ENCODE results near the gene KANSL1L. TPM values are rescaled to one million over a fixed set of nuclear protein-coding genes. Genes with fewer than 3 reads are reported as not detected.

Gene KANSL1L
- total RNA-seq, 2 donors from 2014 or later = 36.1 to 40.3 TPM

DNA sequence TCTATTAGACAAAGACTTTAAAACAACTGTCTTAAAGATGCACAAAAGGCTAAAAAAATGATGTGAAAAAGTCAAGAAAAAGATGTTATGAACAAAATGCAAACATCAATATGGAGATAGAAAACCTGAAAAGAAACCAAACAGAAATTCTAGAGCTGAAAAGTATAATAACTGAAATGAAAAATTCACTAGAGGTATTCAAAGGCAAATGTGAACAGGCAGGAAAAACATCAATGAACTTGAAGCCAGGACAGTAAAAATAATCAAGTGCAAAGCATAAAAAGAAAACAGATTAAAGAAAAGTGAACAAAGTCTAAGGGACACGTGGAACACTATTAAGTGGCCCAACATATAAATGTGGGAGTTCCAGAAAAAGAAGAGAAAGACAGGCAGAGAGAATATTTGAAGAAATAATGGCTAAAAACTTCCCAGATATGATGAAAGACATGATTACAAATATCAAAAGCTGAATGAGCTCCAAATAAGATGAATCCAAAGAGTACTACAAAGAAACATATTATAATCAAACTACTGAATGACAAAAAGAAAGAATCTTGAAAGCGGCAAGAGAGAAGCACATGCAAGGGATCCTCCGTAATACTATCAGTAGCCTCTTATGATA, 57.5 kb downstream of the KANSL1L start:
- Histone ChIP-seq H3K27ac (no peak overlapping the region), H3K36me3 (no peaks in the 10 kb centered on the region), H3K9me3 (no peaks in the 10 kb centered on the region), H3K4me3 (no peak overlapping the region), H3K27me3 (replicated peaks; ENCODE audit: insufficient read depth) (no peaks in the 10 kb centered on the region), H3K4me1 (replicated peaks) (no peaks in the 10 kb centered on the region)
- TF ChIP-seq POLR2A (IDR thresholded peaks at IDR 0.05) (no peak), POLR2AphosphoS5 (IDR thresholded peaks at IDR 0.05) (no peak)
- TF ChIP-seq, protein P1, sequence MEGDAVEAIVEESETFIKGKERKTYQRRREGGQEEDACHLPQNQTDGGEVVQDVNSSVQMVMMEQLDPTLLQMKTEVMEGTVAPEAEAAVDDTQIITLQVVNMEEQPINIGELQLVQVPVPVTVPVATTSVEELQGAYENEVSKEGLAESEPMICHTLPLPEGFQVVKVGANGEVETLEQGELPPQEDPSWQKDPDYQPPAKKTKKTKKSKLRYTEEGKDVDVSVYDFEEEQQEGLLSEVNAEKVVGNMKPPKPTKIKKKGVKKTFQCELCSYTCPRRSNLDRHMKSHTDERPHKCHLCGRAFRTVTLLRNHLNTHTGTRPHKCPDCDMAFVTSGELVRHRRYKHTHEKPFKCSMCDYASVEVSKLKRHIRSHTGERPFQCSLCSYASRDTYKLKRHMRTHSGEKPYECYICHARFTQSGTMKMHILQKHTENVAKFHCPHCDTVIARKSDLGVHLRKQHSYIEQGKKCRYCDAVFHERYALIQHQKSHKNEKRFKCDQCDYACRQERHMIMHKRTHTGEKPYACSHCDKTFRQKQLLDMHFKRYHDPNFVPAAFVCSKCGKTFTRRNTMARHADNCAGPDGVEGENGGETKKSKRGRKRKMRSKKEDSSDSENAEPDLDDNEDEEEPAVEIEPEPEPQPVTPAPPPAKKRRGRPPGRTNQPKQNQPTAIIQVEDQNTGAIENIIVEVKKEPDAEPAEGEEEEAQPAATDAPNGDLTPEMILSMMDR (IDR thresholded peaks at IDR 0.05) = no peak
- intact Hi-C loops (cut with DNase I) = no loop called here
- DNase-seq (ENCODE audit: low spot score) = no peak
- WGBS = 94% methylated on average over 3 of the region's 3 CpGs

DNA sequence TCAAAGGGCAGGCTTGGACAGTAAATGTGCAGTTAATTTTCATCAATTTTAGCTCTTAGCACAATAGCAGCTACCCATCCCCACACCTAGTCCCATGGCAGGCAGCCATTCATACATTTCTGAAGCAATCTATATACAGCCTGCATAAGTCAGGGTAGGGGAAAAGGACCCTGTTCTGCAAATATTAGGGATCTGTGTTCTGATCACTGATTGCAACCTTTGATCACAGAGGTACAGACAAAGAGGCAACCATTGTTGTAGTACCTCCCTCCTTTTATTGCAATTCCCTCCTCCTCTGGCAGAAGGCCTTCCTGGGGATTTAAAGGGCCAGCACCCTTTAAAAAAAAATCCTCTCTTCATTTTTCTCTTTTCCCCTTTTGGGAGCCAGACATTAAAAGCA, 58.3 kb downstream of the KANSL1L start:
- no peak overlapping the region for H3K4me3 ChIP-seq
- intact Hi-C loops (cut with DNase I) = no loop called here
- TF ChIP-seq, protein P1 (IDR thresholded peaks at IDR 0.05) = no peak
- TF ChIP-seq POLR2AphosphoS5 (IDR thresholded peaks at IDR 0.05) (no peak), POLR2A (IDR thresholded peaks at IDR 0.05) (no peak)

DNA sequence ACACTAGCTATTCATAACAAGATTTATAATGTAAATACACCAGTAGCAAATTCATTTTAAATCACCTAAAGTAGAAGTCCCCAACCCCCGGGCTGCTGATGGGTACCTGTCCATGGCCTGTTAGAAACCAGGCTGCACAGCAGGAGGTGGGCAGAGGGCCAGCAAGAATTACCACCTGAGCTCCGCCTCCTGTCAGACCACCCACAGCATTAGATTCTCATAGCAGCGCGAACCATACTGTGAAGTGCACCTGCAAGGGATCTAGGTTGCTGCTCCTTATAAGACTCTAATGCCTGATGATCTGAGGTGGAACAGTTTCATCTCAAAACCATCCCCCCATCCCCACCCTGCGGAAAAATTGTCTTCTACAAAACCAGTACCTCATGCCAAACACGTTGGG, 71.3 kb downstream of the KANSL1L start:
- no peaks in the 10 kb centered on the region for H3K9me3 ChIP-seq
- H3K36me3 ChIP-seq = no peaks in the 10 kb centered on the region
- WGBS = 87% methylated on average over 6 of the region's 6 CpGs
- H3K27ac ChIP-seq = no peak overlapping the region
- no peak overlapping the region for H3K4me3 ChIP-seq
- TF ChIP-seq POLR2A (IDR thresholded peaks at IDR 0.05) = no peak
- TF ChIP-seq POLR2AphosphoS5 (IDR thresholded peaks at IDR 0.05) = no peak
- TF ChIP-seq, protein P1 (IDR thresholded peaks at IDR 0.05) = no peak
- intact Hi-C loops (cut with DNase I) = no loop called here
- no peak for DNase-seq (ENCODE audit: low spot score)
- H3K27me3 ChIP-seq (replicated peaks; ENCODE audit: insufficient read depth) = no peaks in the 10 kb centered on the region
- H3K4me1 ChIP-seq (replicated peaks) = no peaks in the 10 kb centered on the region

More for the DNA sequence above, 58.3 kb downstream of the KANSL1L start:
- Histone ChIP-seq H3K4me1 (replicated peaks) (no peaks in the 10 kb centered on the region), H3K36me3 (no peaks in the 10 kb centered on the region), H3K27ac (no peak overlapping the region), H3K9me3 (no peaks in the 10 kb centered on the region), H3K27me3 (replicated peaks; ENCODE audit: insufficient read depth) (no peaks in the 10 kb centered on the region)
- DNase-seq (ENCODE audit: low spot score) = no peak

DNA sequence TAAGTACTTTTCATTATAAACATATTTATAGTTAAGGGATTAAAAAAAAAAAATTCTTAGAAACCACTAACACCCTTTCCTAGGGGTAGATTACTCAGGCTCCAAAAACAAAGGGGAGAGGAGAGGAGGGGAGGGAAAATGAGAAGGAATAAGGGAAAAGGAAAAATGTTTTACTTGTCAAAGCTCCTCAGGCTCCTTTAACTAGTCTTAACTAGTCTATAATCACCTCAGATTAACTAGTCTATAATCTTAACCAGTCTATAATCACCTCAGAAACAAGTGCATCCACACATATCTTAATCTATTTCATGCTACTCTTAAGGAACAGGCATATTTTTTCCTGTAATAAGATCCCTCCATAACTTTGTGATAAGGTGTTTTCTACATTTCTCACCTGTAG, 76.4 kb downstream of the KANSL1L start:
- Histone ChIP-seq H3K9me3 (no peaks in the 10 kb centered on the region), H3K36me3 (no peaks in the 10 kb centered on the region), H3K27ac (no peak overlapping the region), H3K4me1 (replicated peaks) (no peaks in the 10 kb centered on the region), H3K27me3 (replicated peaks; ENCODE audit: insufficient read depth) (no peaks in the 10 kb centered on the region), H3K4me3 (no peak overlapping the region)
- no peak for DNase-seq (ENCODE audit: low spot score)
- intact Hi-C loops (cut with DNase I) = no loop called here
- TF ChIP-seq POLR2AphosphoS5 (IDR thresholded peaks at IDR 0.05) (no peak), POLR2A (IDR thresholded peaks at IDR 0.05) (no peak)
- TF ChIP-seq, protein P1 (IDR thresholded peaks at IDR 0.05) = no peak

DNA sequence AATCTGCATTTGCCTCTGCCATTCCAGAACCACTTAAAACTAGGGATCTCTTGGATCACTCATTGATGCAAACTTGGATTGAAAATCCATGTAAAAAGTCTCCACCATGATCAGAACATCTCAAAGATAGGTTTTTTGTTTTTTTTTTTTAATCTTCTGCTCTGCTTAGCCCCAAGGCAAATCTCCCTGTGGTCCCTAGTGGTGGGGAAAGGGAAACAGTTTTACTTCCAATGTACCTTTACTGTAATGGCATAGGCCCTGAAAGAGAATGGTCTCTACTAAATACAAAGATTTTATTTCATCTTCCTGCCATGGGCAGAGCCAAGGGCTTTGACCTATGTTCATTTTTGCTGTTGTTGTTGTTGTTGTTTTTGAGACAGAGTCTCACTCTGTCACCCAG, 78.4 kb downstream of the KANSL1L start:
- no peaks in the 10 kb centered on the region for H3K9me3 ChIP-seq
- no peak for DNase-seq (ENCODE audit: low spot score)
- no peaks in the 10 kb centered on the region for H3K36me3 ChIP-seq
- TF ChIP-seq POLR2AphosphoS5 (IDR thresholded peaks at IDR 0.05) (no peak), POLR2A (IDR thresholded peaks at IDR 0.05) (no peak)
- TF ChIP-seq, protein P1 (IDR thresholded peaks at IDR 0.05) = no peak
- H3K4me1 ChIP-seq (replicated peaks) = no peaks in the 10 kb centered on the region
- intact Hi-C loops (cut with DNase I) = no loop called here
- H3K27ac ChIP-seq = no peak overlapping the region
- H3K27me3 ChIP-seq (replicated peaks; ENCODE audit: insufficient read depth) = no peaks in the 10 kb centered on the region
- no peak overlapping the region for H3K4me3 ChIP-seq
